Anterior cingulate cortex (tissue), 58 donors: ENCODE data around the gene FOXD4L1.
"Not testable (repeated sequence)": the region's sequence is repeated elsewhere in the genome, so short reads cannot be mapped to it uniquely, and the experiment has no call there.

Source experiments
- DNase-seq, 58 donors: peaks; one replicate each; lab custom pipeline; 2025; lab: John Stamatoyannopoulos, UW

FOXD4L1 gene

GRCh38 chr2:113521492-113521891, 23.0 kb downstream of the FOXD4L1 start:
- DNase-seq, result not testable (repeated sequence)

- not testable (repeated sequence) for DNase-seq
Observed at GRCh38 chr2:113524986-113525385, 26.5 kb downstream of the FOXD4L1 start.

DNA sequence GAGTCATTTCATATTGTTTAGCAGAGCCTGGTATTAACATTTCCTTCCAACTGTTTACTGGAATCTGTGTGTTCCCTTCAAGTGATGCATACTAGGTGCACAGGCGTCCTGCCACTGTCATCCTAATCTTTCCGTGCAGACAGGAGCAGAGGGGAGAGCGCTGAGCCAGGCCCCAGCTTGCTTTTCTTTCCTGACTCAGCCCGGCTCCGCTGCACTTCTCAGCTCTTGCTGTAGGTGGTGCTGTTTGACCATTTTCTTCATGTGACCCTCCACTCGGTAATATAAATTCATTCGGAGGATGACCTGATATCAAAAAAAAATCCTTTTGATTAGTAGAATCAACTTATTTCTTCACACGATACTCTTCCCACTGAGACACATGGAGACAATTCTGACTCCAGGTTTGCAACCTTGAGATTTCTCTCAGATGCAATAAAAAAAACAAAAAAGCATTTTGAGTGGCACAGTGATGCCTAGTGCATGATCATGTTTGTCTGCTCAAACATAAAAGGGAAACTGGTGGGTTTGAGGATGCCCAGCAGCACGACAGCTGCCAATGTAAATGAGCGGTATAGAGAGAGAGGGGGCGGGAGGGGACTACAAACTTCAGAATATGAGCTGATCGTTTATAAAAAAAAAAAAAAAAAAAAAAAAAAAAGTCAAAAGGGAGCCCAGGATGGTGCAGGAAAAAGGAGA, 29.0 kb downstream of the FOXD4L1 start:
- not testable (repeated sequence) for DNase-seq

DNA sequence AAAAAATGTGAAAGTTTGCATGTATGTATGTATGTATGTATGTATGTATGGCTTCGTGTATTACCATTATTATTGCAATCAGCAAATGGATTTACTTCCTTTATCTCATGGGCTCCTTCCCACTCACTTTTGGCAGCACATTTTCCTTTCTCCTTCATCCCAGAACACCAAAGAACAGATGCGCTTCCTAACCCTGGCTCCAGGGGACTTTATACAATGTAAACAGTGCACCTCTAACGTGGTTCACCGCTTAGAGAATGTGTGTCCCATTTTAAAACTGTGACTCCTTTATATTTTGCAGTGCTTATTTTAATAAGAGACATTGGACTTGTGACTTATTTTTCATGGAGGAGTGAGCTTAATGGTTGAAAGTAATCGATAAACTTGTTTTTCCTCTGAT, 29.7 kb downstream of the FOXD4L1 start:
- not testable (repeated sequence) for DNase-seq

DNA sequence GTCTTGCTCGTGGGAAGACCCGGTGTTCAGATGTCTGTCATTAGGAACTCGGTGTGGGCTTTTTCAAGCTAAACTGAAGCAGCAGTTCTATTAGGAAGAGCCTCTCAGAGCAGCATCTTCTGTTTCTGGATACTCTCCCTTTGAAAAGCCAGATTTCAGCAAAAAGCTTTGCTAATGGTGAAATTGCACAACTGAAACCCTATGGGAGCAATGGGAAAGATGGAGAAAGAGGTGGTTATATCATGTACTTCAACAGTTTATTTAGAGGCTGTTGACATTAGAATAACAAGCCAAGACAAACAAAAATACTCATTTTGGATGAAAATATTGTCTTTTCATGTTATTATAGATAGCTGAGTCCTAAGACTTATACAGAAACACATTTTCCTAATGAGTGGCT, 30.4 kb downstream of the FOXD4L1 start:
- DNase-seq, result not testable (repeated sequence)

DNA sequence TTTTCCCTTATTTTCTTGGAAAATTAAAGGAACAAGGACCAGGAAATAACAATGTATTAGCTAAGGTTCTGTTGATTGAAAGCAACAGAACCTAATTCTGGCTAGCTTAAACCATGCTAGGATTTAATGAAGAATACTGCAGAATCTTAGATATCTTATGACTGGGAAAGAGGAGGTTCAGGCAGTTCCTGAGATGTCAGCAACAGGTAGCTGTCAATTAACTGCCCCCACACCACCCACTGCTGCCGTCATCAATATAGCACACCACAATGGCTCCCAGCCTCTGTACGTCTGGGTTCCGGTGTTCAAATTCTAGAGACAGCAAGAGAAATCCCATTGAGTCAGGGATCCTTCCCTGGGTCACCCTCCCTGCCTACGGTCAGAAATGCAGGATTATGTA, 34.5 kb downstream of the FOXD4L1 start:
- DNase-seq, result not testable (repeated sequence)

GRCh38 chr2:113536573-113536972, 38.1 kb downstream of the FOXD4L1 start:
- DNase-seq, result not testable (repeated sequence)

GRCh38 chr2:113540834-113541203, 42.4 kb downstream of the FOXD4L1 start:
- not testable (repeated sequence) for DNase-seq

DNA sequence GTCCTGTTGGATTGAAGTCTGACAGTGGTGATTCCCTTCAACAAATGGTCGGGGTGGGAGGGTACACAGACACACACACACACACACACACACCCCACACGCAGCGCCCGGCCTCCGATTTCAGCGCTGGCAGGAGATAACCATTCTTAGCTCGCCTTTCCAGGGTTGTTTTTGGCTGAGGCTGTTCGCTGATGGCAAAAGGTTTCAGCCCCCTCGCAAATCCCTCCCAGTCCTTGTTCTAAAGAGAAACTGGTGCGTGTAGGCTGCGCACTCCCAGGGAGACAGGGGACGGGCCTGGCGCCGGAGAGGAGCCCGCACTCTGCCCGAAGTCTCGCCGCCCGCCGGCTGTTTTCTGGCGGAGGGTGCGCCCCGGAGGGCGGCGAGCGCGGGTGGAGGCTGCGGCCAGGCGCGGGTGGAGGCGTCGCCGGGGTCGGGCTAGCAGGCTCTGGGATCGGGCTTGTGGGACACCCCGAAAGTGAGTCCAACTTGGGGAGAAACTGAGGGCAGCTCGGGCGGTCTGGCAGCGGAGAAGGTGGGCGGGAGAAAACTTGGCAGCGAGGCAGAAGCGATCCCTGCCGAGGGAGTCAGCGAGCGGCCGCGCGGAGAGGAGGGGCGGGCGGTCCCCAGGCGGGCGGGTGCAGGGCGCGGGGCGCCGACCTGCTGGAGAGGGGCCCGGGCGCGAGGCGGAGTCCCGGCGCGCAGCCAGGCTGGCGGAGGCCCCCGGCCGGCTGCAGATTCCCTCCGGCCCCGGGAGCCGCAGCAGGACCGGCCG, 42.9 kb downstream of the FOXD4L1 start:
- not testable (repeated sequence) for DNase-seq

DNA sequence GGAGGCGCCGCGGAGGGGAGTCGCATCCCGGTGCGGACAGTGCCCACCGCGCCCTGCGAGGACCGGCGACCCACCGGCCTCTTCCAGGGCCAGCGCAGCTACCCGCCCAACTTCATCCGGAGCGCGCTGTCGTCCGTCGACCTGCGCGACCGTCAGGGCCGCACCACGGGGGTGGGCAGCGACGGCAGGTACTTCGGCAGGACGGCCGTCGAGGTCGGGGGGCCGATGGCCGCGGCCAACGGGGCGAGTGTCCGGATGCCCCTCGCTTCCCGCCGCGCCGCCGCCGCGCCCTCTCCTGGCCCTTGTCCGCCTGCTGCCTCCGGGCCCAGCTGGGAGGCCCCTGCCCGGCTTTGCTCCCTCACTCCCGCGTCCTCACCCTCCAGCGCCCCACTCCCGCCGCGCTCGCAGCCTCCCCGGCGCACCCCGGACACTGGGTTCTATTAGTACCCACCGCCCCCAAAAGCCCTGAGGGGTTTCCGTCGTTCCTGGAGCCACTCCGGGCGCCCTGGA, 43.6 kb downstream of the FOXD4L1 start:
- not testable (repeated sequence) for DNase-seq

- DNase-seq, result not testable (repeated sequence)
Observed at GRCh38 chr2:113542529-113542928, 44.1 kb downstream of the FOXD4L1 start.
